Measurements from ENCODE around the gene CLVS2. TPM values are rescaled to one million over a fixed set of nuclear protein-coding genes. Genes with fewer than 3 reads are reported as not detected.

CLVS2 gene, protein sequence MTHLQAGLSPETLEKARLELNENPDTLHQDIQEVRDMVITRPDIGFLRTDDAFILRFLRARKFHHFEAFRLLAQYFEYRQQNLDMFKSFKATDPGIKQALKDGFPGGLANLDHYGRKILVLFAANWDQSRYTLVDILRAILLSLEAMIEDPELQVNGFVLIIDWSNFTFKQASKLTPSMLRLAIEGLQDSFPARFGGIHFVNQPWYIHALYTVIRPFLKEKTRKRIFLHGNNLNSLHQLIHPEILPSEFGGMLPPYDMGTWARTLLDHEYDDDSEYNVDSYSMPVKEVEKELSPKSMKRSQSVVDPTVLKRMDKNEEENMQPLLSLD
- not detected in 2 replicates for total RNA-seq

GRCh38 chr6:122995921-122996793 is at the start of gene CLVS2:
TSS of gene CLVS2 (plus strand) at chr6:122996235. CDS start at chr6:122997778, 1,543 bp downstream.

Other genes with a start within 250 kb of the CLVS2 start
- not detected in 2 replicates for gene FABP7, start 216.5 kb upstream of the CLVS2 start, total RNA-seq
- gene SMPDL3A, start 207.0 kb upstream of the CLVS2 start, total RNA-seq, result 14.3 and 16.8 TPM in 2 replicates